ENCODE results near the gene CBL. TPM values are rescaled to one million over a fixed set of nuclear protein-coding genes. Genes with fewer than 3 reads are reported as not detected.
A peak's percentile ranks its signal among the peaks of the same experiment; 100 is the strongest.

Gene CBL
- total RNA-seq, 4 donors from 2014 or later: 20.2 to 29.2 (median 25.1) TPM

DNA sequence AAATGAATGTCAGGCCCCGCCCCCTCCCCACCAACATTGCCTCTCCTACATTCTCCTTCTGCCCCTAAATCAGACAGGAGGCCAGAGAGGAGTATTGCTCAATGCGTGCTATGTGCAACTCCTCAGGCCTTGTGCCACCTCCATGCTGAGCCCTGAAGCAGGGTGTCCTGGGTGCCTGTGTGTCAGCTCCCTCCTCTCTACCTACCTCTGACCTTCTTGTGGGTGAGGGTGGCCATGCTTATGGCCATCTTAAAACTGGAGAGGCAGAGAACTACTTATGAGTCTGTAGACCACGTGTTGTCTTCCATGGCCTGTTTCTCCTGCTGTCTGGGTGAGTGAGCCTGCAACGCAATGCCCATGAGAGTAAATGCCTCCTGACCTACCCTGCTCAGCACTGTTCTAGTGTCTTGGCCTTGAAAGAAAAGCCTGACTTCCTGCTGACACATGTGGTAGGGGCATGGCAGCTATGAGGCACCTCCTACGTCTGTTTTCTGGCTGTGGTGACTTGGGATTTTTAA is 100.3 kb downstream of the CBL start:
- TF ChIP-seq EP300 (IDR thresholded peaks at IDR 0.05) (no peak), POLR2AphosphoS5 (IDR thresholded peaks at IDR 0.05) (peak; percentile 74), POLR2A (IDR thresholded peaks at IDR 0.05) (peak in 1 of 2 donors; percentile 15)
- TF ChIP-seq, protein P1, sequence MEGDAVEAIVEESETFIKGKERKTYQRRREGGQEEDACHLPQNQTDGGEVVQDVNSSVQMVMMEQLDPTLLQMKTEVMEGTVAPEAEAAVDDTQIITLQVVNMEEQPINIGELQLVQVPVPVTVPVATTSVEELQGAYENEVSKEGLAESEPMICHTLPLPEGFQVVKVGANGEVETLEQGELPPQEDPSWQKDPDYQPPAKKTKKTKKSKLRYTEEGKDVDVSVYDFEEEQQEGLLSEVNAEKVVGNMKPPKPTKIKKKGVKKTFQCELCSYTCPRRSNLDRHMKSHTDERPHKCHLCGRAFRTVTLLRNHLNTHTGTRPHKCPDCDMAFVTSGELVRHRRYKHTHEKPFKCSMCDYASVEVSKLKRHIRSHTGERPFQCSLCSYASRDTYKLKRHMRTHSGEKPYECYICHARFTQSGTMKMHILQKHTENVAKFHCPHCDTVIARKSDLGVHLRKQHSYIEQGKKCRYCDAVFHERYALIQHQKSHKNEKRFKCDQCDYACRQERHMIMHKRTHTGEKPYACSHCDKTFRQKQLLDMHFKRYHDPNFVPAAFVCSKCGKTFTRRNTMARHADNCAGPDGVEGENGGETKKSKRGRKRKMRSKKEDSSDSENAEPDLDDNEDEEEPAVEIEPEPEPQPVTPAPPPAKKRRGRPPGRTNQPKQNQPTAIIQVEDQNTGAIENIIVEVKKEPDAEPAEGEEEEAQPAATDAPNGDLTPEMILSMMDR (IDR thresholded peaks at IDR 0.05): no peak
- Histone ChIP-seq H3K4me1 (peaks cover 0 to 73% (median 0%) of the 10 kb centered on the region in 3 donors), H3K27me3 (no peaks in the 10 kb centered on the region), H3K4me3 (no peak overlapping the region), H3K36me3 (peaks cover 0 to 65% of the 10 kb centered on the region in 2 donors), H3K27ac (peak overlapping the region; percentile 27 to 99 (median 88)), H3K9me3 (no peaks in the 10 kb centered on the region)
- 13 to 17% methylated on average over 1 of the region's 5 CpGs for WGBS, 2 donors (ENCODE audit: low coverage in 1 of 2)
- peak; percentile 77 for ATAC-seq

DNA sequence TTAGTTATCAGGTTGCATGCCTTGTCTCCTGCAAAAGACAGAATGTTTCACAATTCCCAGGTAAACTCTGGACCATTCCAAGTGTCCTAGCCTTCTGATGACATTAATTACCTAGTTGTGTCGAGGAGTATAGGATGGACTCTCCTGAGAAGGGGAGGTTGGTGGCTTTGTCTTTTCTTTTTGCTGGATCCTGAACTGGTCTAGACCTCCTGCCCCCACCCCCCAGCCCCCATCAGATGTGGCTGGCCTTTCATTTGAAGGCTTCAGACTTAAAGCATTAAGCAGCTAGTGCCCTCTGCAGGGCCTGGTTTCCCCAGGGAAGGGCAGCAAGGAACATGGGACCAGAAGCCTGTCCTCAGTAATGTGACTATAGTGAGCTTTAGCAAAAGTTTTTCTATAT is 101.1 kb downstream of the CBL start:
- Histone ChIP-seq H3K27me3 (no peaks in the 10 kb centered on the region), H3K27ac (peak overlapping the region; percentile 27 to 99 (median 88)), H3K36me3 (peaks cover 0 to 66% of the 10 kb centered on the region in 2 donors), H3K4me3 (no peak overlapping the region), H3K4me1 (peaks cover 0 to 76% (median 0%) of the 10 kb centered on the region in 3 donors), H3K9me3 (no peaks in the 10 kb centered on the region)
- 0 to 20% methylated on average over 1 of the region's 1 CpG for WGBS, 2 donors (ENCODE audit: low coverage in 1 of 2)
- no peak for ATAC-seq
- peak; percentile 14 for TF ChIP-seq POLR2AphosphoS5 (IDR thresholded peaks at IDR 0.05)
- TF ChIP-seq, protein P1 (IDR thresholded peaks at IDR 0.05): peak in 3 of 4 experiments; percentile 20 to 55 (median 25)
- TF ChIP-seq EP300 (IDR thresholded peaks at IDR 0.05): no peak

DNA sequence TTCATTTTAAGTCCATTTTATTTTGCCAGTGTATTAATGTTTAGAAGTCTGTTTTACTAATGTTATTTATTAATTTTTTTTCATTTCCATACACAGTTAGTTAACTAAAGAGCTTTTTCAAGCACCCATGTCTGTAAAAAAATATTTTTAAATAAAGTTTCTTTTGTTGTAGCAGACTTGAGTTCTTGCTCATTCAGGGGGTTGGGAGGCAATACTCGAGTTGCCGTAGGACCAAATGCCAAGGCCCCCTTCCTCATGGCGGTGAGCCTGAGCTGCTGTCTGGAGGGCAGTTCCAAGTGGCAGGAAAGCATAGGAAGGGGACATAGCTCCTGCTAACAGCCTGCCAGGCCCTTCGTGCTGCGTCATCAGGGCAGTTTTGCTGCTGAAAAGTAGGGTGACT is 101.8 kb downstream of the CBL start:
- 13 to 46% methylated on average over 3 of the region's 5 CpGs for WGBS, 2 donors (ENCODE audit: low coverage in 1 of 2)
- TF ChIP-seq POLR2A (IDR thresholded peaks at IDR 0.05) (no peak), POLR2AphosphoS5 (IDR thresholded peaks at IDR 0.05) (no peak)
- Histone ChIP-seq H3K9me3 (no peaks in the 10 kb centered on the region), H3K27ac (peak overlapping the region; percentile 45 to 99 (median 88)), H3K27me3 (no peaks in the 10 kb centered on the region), H3K4me1 (peaks cover 0 to 84% (median 0%) of the 10 kb centered on the region in 3 donors), H3K36me3 (peaks cover 0 to 66% of the 10 kb centered on the region in 2 donors), H3K4me3 (no peak overlapping the region)
- no peak for ATAC-seq

DNA sequence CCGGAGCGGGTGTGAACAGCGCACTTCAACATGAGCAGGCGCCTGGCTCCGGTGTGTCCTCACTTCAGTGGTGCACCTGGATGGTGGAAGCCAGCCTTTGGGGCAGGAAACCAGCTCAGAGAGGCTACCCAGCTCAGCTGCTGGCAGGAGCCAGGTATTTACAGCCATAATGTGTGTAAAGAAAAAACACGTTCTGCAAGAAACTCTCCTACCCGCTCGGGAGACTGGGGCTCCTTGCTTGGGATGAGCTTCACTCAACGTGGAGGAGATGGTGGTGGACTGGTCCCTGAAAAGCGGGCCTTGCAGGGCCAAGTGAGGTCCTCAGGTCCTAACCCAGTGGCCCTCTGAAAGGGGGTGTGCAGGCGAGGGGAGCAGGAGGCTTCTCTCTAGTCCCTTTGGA is 103.3 kb downstream of the CBL start:
- Histone ChIP-seq H3K27ac (peak overlapping the region in 3 of 4 donors; percentile 76 to 99 (median 98)), H3K27me3 (no peaks in the 10 kb centered on the region), H3K4me1 (peaks cover 0 to 88% (median under 1%) of the 10 kb centered on the region in 3 donors), H3K9me3 (no peaks in the 10 kb centered on the region), H3K36me3 (peaks cover 0 to 66% of the 10 kb centered on the region in 2 donors), H3K4me3 (no peak overlapping the region)
- TF ChIP-seq EP300 (IDR thresholded peaks at IDR 0.05) (no peak), POLR2AphosphoS5 (IDR thresholded peaks at IDR 0.05) (no peak), POLR2A (IDR thresholded peaks at IDR 0.05) (no peak)
- no peak for ATAC-seq
- WGBS, 2 donors (ENCODE audit: low coverage in 1 of 2): 73% methylated on average over 5 of the region's 11 CpGs; no CpG with 5 or more reads in 1 of the 2 donors

DNA sequence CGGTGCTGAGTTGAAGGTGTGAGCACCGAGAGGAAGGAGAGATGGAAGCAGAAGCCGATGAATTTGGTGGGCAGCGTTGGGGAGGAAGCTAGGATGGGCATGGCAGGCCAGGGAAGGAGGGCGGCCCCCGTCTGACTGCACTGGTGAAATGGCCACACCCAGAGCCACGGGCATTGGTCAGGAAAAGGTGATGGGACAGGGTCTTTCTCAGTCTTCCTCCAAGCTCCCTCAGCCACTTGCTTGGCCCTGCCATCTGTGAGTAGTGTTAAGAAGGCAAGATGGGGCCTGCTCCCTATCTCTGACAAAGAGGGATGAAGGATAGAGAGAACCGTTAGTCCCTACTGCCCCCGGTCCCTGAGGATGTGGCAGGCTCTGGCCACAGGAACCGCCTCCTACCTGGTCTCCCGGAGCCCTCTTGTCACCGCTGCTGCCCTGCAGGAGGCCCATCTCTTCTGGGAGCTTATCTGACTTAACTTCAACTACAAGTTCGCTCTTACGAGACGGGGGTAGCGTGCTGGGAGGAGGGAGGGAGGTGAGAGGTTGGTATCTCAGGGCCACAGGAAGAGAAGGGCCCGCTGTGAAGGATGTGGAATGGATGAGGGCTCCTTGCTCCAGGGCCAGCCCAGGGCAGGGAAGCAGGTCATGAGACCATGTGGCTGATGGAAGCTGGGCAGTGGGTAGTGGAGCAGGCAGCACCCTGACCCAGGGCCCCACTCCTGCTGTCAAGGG is 104.0 kb downstream of the CBL start:
- peaks cover 0 to 70% of the 10 kb centered on the region in 2 donors for H3K36me3 ChIP-seq
- peaks cover 0 to 95% (median 7%) of the 10 kb centered on the region in 3 donors for H3K4me1 ChIP-seq
- peak overlapping the region in 3 of 4 donors; percentile 76 to 99 (median 98) for H3K27ac ChIP-seq
- H3K4me3 ChIP-seq: no peak overlapping the region
- ATAC-seq: no peak
- WGBS, 2 donors (ENCODE audit: low coverage in 1 of 2): 66 to 68% methylated on average over 7 to 9 of the region's 17 CpGs
- H3K9me3 ChIP-seq: no peaks in the 10 kb centered on the region
- no peak for TF ChIP-seq EP300 (IDR thresholded peaks at IDR 0.05)
- no peak for TF ChIP-seq POLR2AphosphoS5 (IDR thresholded peaks at IDR 0.05)
- TF ChIP-seq, protein P1 (IDR thresholded peaks at IDR 0.05): no peak
- TF ChIP-seq POLR2A (IDR thresholded peaks at IDR 0.05): no peak
- H3K27me3 ChIP-seq: no peaks in the 10 kb centered on the region
